H1 (cell line): Measurements from ENCODE around the gene TEX14. TPM values are rescaled to one million over a fixed set of nuclear protein-coding genes. Genes with fewer than 3 reads are reported as not detected.
A peak's percentile ranks its signal among the peaks of the same experiment; 100 is the strongest.

ENCODE experiments used
- CBX8 ChIP-seq: fragments of 300-800, 300-1000 bp; sonication (generic); IDR thresholded peaks from 2 replicates; pipeline ENCODE4 v1.7.1; 2016; ENCODE audit warnings: low read depth, low read length, borderline replicate concordance
- GABPA ChIP-seq: IDR thresholded peaks from 2 replicates; pipeline ENCODE4 v1.6.1; 2011; ENCODE audit warnings: mild to moderate bottlenecking, low read length, moderate library complexity, borderline replicate concordance; ENCODE audit not compliant: insufficient read depth
- HDAC2 ChIP-seq, 2 experiments: fragments of 300-600 bp in 1 of 2; sonication (generic) in 1 of 2; IDR thresholded peaks; 2 replicates each; pipeline ENCODE4 v1.6.1; 2011 to 2012; ENCODE audit warnings: low read depth in 2 of 2, low read length in 2 of 2, mild to moderate bottlenecking in 2 of 2, moderate library complexity in 2 of 2, borderline replicate concordance in 1 of 2, inconsistent platforms in 1 of 2
- MAFK ChIP-seq: IDR thresholded peaks from 2 replicates; pipeline ENCODE4 v1.6.1; 2012; ENCODE audit warnings: low read depth, mild to moderate bottlenecking, improper control_type of control experiment, low read length
- MAX ChIP-seq: IDR thresholded peaks from 2 replicates; pipeline ENCODE4 v1.6.1; 2012; ENCODE audit warnings: inconsistent platforms
- NANOG ChIP-seq: IDR thresholded peaks from 2 replicates; pipeline ENCODE4 v1.6.1; 2011; ENCODE audit warnings: low read length, low read depth, mild to moderate bottlenecking, inconsistent platforms; ENCODE audit not compliant: insufficient read depth, poor library complexity, severe bottlenecking
- RXRA ChIP-seq: IDR thresholded peaks from 2 replicates; pipeline ENCODE4 v1.6.1; 2011; ENCODE audit warnings: low read depth, mild to moderate bottlenecking, low read length, moderate library complexity; ENCODE audit not compliant: insufficient read depth
- SP2 ChIP-seq: IDR thresholded peaks from 2 replicates; pipeline ENCODE4 v1.6.1; 2012; ENCODE audit warnings: mild to moderate bottlenecking, low read length, inconsistent platforms
- SRF ChIP-seq: IDR thresholded peaks from 2 replicates; pipeline ENCODE4 v1.6.1; 2011; ENCODE audit warnings: mild to moderate bottlenecking, low read depth, low read length, moderate library complexity
- SUZ12 ChIP-seq: fragments of 200-600 bp; sonication (generic); IDR thresholded peaks from 2 replicates; pipeline ENCODE4 v1.6.1; 2012; ENCODE audit warnings: mild to moderate bottlenecking, inconsistent platforms, low read length, moderate library complexity, mixed read lengths
- TCF12 ChIP-seq: IDR thresholded peaks from 2 replicates; pipeline ENCODE4 v1.6.1; 2011; ENCODE audit warnings: low read depth, mild to moderate bottlenecking, low read length
- TEAD4 ChIP-seq: IDR thresholded peaks from 2 replicates; pipeline ENCODE4 v1.6.1; 2012; ENCODE audit warnings: low read depth, low read length, inconsistent platforms, mixed read lengths
- YY1 ChIP-seq: IDR thresholded peaks from 2 replicates; pipeline ENCODE4 v1.6.1; 2011; ENCODE audit warnings: low read depth, mild to moderate bottlenecking, low read length
- polyA plus RNA-seq, 7 experiments: library from polyadenylated mRNA; depleted of rRNA in 3 of 7; stranded (reverse) in 5 of 7; unstranded in 2 of 7; fragments of >200 nt in 5 of 7; fragments of 200-250 nt in 2 of 7; gene quantifications; 1 replicate in 5 of 7; 2 replicates in 1 of 7; 4 replicates in 1 of 7; pipeline versions ENCODE4 v1.2.1 to v1.2.3, GENCODE V29; 2011 to 2013; ENCODE audit warnings: missing spikeins in 2 of 7, mixed read lengths in 2 of 7
- total RNA-seq: library from RNA; stranded (reverse); fragmentation: NEBNext Ultra II Directional; extraction: Animal tissue kit (Norgen Biotek cat#: 25700); gene quantifications from 2 replicates; pipeline ENCODE4 v1.2.1, GENCODE V29; 2021

TEX14 gene
- total and polyA plus RNA-seq, 2 of the 8 experiments (the other 6 are each of a cell fraction or from before 2014, with no cell fraction given), result 0.83 to 2.5 TPM

- TF ChIP-seq RXRA (no peak), YY1 (0 out of 2 replicates have a peak, but pooled peaks have one; percentile 22), CBX8 (no peak), GABPA (0 out of 2 replicates have a peak, but pooled peaks have one; percentile 25), SP2 (no peak), TEAD4 (no peak), SUZ12 (no peak), SRF (no peak), HDAC2 (IDR thresholded peaks at IDR 0.05; ENCODE audit: borderline replicate concordance in 1 of 2, low read depth in 2 of 2, low read length in 2 of 2) (0 out of 4 replicates have a peak, but pooled peaks of 1 of the 2 experiments have one; percentile 18), NANOG (no peak), TCF12 (no peak), MAFK (no peak), MAX (no peak)
- TF ChIP-seq, all 59 proteins: peak for 7
Measured at GRCh38 chr17:58587713-58588117, 104.1 kb downstream of the TEX14 start (continued).
